ENCODE data around the gene SLC27A4.
A peak's percentile ranks its signal among the peaks of the same experiment; 100 is the strongest.
"Not testable (repeated sequence)": the region's sequence is repeated elsewhere in the genome, so short reads cannot be mapped to it uniquely, and the experiment has no call there.

Gene SLC27A4

DNA sequence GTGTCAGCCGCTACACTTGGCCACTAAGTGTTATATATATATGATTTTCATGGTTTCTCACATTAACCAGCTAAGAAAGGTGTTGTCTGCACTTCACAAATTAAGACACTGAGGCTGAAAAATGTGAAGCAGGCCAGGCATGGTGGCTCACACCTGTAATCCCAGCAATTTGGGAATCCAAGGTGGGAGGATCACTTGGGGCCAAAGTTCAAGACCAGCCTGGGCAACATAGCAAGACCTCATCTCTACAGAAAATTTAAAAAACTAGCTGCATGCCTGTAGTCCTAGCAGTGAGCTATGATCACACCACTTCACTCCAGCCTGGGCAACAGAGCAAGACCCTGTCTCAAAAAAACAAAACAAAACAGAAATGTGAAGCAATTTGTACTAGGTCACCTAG is 15.9 kb upstream of the SLC27A4 start:
- no peak for DNase-seq (ENCODE audit: low read depth)

DNA sequence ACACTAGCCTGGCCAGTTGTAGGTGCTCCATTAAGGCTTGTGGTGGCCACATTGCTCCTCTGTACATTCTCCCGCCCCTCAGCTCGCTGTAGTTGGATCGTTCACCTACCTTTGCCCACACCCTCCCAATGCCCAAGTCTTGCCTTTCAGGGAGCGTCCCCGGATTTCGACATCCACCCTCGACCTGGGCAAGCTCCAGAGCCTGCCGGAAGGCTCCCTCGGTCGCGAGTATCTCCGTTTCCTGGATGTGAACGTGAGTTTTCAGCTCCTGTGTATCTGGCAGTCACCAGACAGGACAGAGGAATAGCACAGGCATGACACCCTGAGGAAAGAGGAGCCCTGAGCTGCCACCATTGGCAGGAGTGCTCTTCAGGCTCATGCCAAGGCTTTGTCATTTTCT is 14.7 kb upstream of the SLC27A4 start:
- no peak for DNase-seq (ENCODE audit: low read depth)

DNA sequence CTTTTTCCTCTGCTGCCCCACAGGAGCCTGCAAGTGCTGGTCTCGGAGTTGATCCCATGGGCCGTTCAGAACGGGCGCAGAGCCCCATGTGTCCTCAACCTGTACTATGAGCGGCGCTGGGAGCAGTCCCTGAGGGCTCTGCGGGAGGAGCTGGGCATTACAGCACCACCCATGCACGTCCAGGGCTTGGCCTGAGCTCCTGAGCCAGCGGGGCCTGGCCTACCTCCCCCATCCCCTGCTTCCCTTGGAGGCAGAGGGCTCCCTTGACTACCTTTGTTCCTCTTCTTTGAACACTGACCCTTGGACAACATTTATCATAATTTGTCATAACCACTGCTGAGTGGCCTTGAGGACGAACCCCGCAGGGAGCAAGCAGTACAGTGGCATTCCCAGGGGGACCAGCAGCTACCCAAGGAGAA is 6.9 kb upstream of the SLC27A4 start:
- DNase-seq (ENCODE audit: low read depth) = no peak

DNA sequence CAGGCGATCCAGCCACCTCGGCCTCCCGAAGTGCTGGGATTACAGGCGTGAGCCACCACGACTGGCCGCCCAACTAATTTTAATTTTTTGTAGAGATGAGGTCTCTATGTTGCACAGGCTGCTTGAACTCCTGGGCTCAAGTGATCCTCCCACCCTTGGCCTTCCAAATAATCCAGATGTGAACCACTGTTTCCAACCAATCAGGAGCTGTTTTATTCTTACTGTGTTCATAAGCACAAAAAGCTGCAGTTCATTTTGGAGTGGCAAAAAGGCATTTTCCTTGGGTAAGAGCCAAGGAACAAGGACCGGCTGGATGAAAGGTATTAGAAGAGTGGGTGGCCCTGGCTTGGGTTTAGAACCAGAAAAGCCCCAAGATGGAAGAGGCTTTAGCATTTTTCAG is 5.2 kb upstream of the SLC27A4 start:
- DNase-seq (ENCODE audit: low read depth) = no peak

DNA sequence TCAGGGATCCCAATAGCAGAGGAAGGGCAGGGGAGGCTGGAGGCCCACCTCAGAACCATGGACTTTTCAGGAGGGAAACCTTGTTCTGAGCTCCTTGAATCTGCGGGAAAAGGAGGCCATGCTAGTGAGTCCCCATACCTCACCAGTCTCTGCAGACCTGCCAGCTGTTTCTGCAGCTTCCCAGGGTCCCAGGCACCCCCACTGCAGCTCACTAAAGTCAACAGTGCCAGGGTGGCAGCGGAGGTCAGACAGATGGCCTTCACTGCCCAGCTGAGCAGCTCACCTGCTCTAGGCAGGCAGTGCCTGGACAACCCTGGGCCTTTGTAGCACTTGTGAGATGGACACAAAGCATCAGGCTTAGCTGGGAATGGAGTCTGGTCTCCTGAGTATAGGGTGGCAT is 4.4 kb upstream of the SLC27A4 start:
- no peak for DNase-seq (ENCODE audit: low read depth)

DNA sequence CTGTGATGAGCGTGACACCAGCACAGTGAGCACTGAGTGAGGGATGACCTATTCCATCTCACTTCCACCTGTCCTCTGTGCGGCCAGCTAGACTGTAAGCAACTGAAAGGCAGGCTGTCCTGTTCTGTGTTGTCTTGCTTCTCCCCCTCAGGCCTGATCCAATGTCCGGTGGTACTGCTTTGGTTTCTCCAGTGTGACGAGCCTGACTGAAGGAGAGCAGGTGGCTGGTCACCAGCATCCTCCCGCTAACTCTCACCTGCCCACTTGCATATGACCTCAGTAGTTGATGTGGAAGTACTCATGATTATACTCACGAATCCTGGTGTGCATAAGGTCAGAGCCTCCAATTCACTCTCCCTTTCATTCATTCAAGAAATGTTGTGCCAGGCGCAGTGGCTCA is 2.4 kb upstream of the SLC27A4 start:
- DNase-seq (ENCODE audit: low read depth) = no peak

DNA sequence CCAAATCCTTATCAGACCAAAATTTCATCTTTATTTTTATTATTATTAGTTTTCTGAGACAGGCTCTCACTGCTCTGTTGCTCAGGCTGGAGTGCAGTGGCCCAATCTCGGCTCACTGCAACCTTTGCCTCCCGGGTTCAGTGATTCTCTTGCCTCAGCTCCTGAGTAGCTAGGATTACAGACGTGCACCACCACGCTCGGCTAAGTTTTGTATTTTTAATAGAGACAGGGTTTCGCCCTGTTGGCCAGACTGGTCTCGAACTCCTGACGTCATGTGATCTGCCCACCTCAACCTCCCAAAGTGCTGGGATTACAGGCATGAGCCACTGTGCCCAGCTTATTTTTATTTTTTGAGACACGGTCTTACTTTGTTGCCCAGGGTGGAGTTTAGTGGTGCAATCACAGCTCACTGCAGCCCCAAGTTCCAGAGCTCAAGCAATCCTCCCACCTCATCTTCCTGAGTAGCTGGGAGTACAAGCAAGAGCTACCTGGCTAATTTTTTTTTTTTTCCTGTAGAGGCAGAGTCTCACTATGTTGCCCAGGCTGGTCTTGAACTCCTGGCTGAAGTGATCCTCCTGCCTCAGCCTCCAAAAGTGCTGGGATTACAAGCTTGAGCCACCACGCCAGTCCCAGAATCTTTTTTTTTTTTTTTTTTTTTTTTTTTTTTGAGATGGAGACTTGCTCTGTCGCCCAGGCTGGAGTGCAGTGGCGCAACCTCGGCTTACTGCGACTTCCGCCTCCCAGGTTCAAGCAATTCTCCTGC is 1.3 kb upstream of the SLC27A4 start:
- DNase-seq (ENCODE audit: low read depth) = not testable (repeated sequence)

DNA sequence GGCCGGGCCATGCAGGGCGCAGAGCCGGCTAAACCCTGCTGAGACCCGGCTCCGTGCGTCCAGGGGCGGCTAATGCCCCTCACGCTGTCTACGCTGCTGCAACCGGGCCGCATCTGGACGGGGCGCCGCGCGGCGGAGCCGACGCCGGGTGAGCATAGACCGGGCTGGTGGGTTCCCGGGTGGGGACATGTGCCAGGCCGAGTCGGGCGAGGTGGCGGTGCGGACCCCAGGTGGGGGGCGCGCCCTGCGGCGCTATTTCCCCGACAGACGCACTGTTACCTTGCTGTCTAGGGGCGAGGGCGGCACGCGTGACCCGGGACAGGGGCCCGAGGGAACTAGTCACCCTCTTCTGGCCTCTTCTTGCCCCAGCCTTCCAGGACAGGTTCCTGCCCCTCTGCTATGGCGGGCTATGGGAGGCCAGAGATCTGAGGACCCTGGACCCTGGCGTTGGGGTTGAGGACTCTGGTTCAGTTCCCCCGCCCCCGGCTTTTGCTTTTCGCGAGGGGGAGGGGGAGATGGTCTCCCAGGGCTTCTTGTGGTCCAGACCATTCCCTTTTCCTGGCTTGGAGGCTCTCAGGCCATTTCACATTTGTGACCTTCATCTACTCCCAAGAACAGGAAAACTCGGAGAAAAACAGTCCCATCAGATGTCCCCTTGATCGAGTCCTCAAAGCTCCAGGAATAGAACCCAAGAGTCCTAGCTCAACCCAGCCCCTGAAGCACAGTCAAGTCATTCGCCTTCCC is 536 bp downstream of the SLC27A4 start:
- no peak for DNase-seq (ENCODE audit: low read depth)

DNA sequence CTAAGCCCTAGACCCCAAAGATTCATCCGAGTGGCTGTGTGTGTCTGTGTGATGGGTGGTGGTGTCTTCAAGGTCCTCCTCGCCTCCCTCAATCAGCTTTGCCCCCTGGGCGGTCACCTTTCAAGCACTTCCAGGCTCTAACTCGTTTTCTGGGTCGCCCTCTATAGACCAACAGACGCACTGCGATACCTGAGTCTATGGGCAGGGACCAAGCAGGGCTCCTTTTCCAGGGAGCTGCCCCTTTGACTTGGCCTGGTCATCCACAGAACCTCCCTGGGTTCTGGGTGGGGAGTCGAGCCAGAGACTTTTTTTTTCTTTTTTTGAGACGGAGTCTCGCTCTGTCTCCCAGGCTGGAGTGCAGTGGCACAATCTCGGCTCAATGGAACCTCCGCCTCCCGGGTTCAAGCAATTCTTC is 1.1 kb downstream of the SLC27A4 start:
- peak; percentile 59 for DNase-seq (ENCODE audit: low read depth)

DNA sequence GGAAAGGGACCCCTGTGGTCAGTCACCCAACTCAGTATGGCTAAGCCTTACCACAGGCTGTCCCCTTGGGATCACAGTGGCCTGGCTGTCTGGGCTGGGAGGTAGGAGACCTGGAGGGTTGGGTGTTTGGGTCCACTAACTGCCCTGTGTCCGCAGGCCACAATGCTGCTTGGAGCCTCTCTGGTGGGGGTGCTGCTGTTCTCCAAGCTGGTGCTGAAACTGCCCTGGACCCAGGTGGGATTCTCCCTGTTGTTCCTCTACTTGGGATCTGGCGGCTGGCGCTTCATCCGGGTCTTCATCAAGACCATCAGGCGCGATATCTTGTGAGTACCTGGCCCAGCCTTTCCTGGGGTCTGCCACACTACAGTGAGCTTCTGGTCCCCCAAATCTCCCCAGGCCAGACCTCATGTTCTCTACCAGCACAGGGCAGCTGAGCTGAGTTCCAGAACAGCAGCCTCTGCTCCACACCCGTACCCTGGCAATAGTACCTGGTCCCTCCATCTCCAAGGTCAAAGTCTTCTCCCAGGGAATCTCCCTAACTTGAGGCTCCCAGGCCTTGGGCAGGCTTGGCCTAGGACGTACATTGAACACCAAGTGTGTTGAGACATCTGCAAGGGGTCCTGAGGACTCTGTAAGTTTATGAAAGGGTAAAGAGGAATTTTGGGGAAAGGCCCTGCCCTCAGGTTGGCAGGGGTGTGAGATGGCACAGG is 2.8 kb downstream of the SLC27A4 start:
- no peak for DNase-seq (ENCODE audit: low read depth)

DNA sequence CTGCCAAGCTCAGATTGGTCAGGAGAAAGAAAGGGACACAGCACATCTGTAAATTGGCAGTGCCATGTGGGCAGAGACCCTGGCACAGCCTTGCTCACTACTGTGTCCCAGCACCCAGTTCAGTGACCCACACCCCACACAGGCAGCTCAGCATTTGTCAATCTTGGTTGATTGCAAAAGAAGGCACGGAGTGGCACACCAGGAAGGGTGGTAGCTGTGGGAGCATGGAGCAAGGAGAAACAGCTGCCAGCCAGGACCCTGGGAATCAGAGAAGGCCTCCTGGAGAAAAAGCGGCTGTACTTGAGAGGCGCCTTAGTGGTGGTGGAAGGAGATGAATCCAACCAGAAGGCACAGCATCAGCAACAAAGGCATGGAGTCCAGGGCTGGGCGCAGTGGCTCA is 3.5 kb downstream of the SLC27A4 start:
- DNase-seq (ENCODE audit: low read depth) = no peak

DNA sequence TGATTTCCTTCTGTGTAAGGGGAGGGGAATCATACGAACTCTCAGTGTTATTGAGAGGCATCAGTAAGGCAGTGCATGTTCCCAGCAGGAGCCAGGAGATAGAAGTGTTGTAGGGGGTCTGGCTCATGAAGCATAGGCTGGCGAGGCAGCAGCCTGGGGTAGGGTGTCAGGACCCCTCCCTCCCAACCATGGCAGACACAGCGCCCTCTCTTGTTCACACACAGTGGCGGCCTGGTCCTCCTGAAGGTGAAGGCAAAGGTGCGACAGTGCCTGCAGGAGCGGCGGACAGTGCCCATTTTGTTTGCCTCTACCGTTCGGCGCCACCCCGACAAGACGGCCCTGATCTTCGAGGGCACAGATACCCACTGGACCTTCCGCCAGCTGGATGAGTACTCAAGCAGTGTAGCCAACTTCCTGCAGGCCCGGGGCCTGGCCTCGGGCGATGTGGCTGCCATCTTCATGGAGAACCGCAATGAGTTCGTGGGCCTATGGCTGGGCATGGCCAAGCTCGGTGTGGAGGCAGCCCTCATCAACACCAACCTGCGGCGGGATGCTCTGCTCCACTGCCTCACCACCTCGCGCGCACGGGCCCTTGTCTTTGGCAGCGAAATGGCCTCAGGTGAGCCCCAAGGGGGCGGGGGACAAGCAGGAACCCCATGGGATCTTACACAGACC is 4.7 kb downstream of the SLC27A4 start:
- DNase-seq (ENCODE audit: low read depth) = no peak

DNA sequence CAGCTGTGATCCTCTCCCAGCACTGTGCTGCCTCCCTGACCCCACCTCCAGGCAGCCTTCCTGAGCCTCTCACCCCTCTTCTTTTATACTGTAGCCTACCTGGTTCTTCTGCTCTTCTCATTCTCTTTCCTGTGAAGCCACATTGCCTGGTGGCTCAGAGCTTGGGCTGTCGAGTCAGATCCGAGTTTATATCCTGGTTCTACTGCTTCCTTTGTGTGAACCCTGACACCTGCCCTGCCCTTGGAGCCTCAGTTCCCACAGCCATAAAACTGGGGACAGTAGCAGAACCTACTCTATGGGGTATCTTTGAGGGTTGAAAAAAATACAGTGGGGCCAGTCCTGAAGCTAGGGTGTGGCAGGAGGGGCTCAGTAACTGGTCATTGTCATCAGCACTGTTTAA is 8.8 kb downstream of the SLC27A4 start:
- no peak for DNase-seq (ENCODE audit: low read depth)

DNA sequence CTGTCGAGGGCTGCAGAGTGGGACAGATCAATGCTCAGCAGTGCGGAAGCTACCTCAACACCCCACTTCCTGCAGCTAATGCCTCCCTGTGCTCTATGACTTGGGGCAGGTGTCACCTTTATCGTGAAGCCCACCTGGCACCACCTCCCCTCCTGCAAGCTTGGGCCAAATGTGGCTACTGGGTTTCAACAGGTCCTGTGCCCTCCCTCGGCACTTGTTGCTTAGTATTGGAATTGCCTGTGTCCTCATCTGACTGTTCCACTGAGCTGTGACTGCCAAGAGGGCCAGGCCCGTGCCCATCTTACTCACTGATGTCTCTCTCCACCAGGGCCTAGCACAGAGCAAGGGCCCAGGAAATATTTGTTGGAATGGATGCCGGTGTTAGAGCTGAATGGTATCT is 9.4 kb downstream of the SLC27A4 start:
- no peak for DNase-seq (ENCODE audit: low read depth)

DNA sequence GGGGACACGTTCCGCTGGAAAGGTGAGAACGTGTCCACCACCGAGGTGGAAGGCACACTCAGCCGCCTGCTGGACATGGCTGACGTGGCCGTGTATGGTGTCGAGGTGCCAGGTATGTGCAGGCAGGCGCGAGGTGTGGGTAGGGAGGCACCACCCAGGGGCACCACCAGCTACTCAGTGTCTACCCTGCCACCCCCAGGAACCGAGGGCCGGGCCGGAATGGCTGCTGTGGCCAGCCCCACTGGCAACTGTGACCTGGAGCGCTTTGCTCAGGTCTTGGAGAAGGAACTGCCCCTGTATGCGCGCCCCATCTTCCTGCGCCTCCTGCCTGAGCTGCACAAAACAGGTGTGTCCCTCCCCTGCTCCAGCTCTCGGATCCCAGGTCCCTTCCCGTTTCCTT is 15.1 kb downstream of the SLC27A4 start:
- DNase-seq (ENCODE audit: low read depth) = no peak

DNA sequence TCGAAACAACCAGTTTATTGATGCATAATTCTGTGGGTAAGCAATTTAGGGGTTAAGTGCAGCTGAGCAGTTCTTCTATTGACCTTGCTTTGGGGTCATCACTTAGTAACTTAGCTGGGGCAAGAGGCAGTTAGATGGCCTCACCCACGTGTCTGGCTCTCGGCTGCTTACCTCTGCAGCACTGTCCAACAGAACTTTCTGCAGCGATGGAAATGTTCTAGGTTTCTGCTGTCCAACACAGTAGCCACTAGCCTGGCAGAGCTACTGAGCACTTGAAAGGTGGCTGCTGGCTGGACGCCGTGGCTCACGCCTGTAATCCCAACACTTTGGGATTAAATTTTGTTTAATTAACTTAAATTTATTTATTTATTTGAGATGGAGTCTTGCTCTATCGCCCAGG is 17.8 kb downstream of the SLC27A4 start:
- DNase-seq (ENCODE audit: low read depth) = no peak

DNA sequence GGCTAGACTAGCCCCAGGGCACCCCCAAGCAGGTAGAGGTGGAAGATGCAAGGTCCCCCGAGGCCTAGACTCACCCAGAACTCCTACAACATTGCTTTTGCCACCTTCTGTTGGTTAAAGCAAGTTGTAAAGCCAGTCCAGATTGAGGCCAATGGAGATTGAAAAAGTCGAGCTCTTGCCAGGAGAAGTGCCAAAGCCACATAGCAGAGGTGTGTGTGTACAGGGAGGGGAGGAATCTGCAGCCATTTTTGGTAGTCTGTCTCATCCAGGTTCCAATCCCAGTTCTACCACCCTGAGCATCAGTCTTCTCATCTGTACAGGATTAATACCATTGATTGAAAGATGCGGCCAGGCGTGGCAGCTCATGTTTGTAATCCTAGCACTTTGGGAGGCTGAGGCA is 18.5 kb downstream of the SLC27A4 start:
- DNase-seq (ENCODE audit: low read depth) = no peak

DNA sequence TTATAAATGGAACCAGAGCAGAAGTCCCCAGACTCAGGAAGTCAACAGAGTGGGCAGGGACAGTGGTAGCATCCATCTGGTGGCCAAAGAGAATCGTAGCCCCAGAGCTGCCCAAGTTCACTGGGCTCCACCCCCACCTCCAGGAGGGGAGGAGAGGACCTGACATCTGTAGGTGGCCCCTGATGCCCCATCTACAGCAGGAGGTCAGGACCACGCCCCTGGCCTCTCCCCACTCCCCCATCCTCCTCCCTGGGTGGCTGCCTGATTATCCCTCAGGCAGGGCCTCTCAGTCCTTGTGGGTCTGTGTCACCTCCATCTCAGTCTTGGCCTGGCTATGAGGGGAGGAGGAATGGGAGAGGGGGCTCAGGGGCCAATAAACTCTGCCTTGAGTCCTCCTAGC is 20.5 kb downstream of the SLC27A4 start:
- no peak for DNase-seq (ENCODE audit: low read depth)

DNA sequence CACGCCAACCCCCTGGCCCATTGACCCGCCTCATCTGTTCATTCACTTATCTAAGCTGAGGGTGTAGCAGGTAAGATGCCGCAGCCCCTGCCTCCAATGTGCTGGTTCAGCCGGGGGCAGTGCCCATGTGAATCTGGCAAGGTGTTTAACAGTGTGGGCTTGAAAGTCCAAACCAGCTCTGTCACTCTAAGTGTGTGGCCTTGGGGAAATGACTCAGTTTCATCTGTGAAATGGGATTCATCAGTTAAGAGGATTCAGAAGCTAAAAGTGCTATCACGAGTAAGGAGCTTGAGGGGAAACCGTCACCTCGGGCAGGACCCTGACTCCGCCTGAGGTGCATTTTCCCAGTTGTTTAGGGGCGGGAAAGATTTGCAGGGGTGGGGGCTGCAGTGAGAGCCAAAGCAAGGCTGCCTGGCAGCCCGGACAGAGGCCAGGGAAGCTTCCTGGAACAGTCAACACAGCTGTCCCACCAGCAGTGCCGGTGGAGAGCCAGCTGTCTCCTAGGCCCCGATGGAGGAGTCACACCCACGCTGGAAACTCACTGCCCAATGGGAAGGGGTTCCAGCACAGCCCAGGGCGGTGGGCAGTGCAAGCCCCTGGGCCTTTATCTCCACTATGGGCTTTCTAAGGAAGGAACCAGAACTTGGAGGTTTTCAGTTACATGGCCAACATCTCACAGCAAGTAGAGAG is 21.1 kb downstream of the SLC27A4 start:
- no peak for DNase-seq (ENCODE audit: low read depth)

DNA sequence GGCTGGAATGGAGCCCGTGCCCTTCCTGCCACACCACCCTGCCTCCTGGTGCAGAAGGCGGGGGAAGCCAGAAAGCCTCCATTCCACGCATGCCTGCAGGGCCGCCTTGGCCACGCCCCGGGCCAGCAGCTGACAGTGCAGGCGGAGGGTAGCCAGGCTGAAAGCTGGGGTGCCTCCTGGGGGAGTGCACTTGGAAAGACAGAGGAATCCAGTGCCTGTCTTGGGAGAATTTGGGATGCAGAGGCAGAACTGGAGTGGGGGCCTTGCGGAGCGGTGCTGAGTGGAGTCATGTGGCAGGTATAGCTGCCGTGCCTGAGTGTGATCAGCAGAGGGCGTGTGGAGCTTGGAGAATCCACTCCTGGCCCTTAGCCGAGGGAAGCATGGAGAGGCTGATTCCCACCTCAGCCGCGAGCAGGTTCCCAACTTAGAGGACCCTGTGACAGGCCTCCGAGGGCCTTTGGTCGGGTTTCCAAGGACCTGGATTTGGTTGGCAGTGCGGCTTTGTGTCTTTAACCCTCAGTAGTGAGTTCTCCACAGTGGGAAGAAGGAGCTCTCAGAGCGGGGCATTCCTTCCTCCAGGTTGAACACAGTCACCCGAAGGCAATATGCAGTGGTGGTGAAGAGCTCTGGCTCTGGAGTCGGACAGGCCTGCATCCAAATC is 21.8 kb downstream of the SLC27A4 start:
- DNase-seq (ENCODE audit: low read depth) = peak; percentile 47

DNA sequence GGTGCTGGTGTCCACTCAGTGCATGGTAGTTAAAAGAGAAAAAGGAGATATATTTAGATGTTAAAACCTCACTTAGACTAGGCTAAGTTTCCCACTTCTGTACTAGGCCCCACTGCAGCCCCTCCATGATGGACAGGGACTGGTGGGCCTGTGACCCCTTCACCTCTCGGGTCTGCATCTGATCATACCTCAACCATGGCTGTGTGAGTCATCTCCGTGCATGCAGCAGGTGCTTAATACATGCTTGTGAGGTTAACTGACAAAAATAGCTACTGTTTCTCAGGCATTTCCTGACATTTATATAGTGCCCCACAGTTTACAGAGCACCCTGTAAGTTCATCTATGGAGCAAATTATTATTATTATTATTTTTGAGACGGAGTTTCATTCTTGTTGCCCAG is 22.4 kb downstream of the SLC27A4 start:
- DNase-seq (ENCODE audit: low read depth) = no peak
